K562 (cell line): ENCODE measurements around the gene HJV. TPM values are rescaled to one million over a fixed set of nuclear protein-coding genes. Genes with fewer than 3 reads are reported as not detected.
A peak's percentile ranks its signal among the peaks of the same experiment; 100 is the strongest.

Experiments used
- AFF4 ChIP-seq: sonication (generic); formaldehyde crosslinking; IDR thresholded peaks from 2 replicates; pipeline ENCODE4 v1.8.0; 2023; ENCODE audit warnings: mild to moderate bottlenecking, missing genetic modification reagents
- CC2D1A ChIP-seq: fragments of 450-650 bp; IDR thresholded peaks from 2 replicates; pipeline ENCODE4 v1.6.1; 2017; ENCODE audit warnings: mild to moderate bottlenecking
- DLX4 ChIP-seq: fragments of 250-450 bp; sonication (Bioruptor Pico); IDR thresholded peaks from 2 replicates; pipeline ENCODE4 v1.6.1; 2021; ENCODE audit warnings: mild to moderate bottlenecking
- E4F1 ChIP-seq: fragments of 250-450 bp; sonication (Bioruptor Pico); IDR thresholded peaks from 2 replicates; pipeline ENCODE4 v1.5.0; 2021; ENCODE audit warnings: mild to moderate bottlenecking, borderline replicate concordance
- ELF2 ChIP-seq: fragments of 250-450 bp; sonication (Bioruptor Pico); IDR thresholded peaks from 2 replicates; pipeline ENCODE4 v1.5.0; 2021; ENCODE audit warnings: mild to moderate bottlenecking
- HDAC1 ChIP-seq, 2 experiments: fragments of 450-650 bp; IDR thresholded peaks; 2 replicates each; pipeline ENCODE4 v1.6.1; 2016 to 2017; ENCODE audit warnings: inconsistent platforms in 1 of 2, mild to moderate bottlenecking in 1 of 2, moderate library complexity in 1 of 2
- KDM5B ChIP-seq: fragments of 200-600 bp; sonication (generic); IDR thresholded peaks from 2 replicates; pipeline ENCODE4 v1.6.1; 2012; ENCODE audit warnings: low read depth, mild to moderate bottlenecking, moderate library complexity, low read length, control low read depth, inconsistent platforms; ENCODE audit not compliant: insufficient replicate concordance
- TAL1 ChIP-seq: fragments of 450-650 bp; IDR thresholded peaks from 2 replicates; pipeline ENCODE4 v1.6.1; 2016; ENCODE audit warnings: mild to moderate bottlenecking
- VEZF1 ChIP-seq: fragments of 200-800 bp; sonication (Bioruptor generic); IDR thresholded peaks from 2 replicates; pipeline ENCODE4 v1.6.1; 2017; ENCODE audit warnings: missing genetic modification characterization, missing compliant biosample characterization
- ZEB2 ChIP-seq: fragments of 450-650 bp; IDR thresholded peaks from 2 replicates; pipeline ENCODE4 v1.6.1; 2016
- ZKSCAN3 ChIP-seq: fragments of 250-450 bp; sonication (Bioruptor Pico); IDR thresholded peaks from 2 replicates; pipeline ENCODE4 v1.4.0; 2020
- ZNF76 ChIP-seq: fragments of 250-450 bp; sonication (Bioruptor Pico); IDR thresholded peaks from 2 replicates; pipeline ENCODE4 v1.4.0; 2020; ENCODE audit warnings: mild to moderate bottlenecking, moderate library complexity, borderline replicate concordance
- ZSCAN29 ChIP-seq: fragments of 450-650 bp; IDR thresholded peaks from 2 replicates; pipeline ENCODE4 v1.6.1; 2017
- polyA plus RNA-seq, 8 experiments: library from polyadenylated mRNA; depleted of rRNA in 4 of 8; stranded (reverse) in 5 of 8; unstranded in 3 of 8; fragments of >200 nt; fragmentation: Nextera tagmentation in 2 of 8; fragmentation: Illumina TruSeq in 1 of 8; extraction: Ambion mirVana in 2 of 8; extraction: Trizol in 1 of 8; gene quantifications; 2 replicates each; pipeline versions ENCODE4 v1.2.1 to v1.2.3, GENCODE V29; 2011 to 2014; ENCODE audit warnings: inconsistent platforms in 1 of 8, missing spikeins in 1 of 8
- total RNA-seq, 7 experiments: library from RNA; depleted of rRNA in 6 of 7; stranded (reverse); fragments of >200 nt in 6 of 7; fragmentation: Illumina TruSeq in 2 of 7; extraction: Trizol in 2 of 7; gene quantifications; 2 replicates each; pipeline versions ENCODE4 v1.2.1 to v1.2.3, GENCODE V29; 2011 to 2021; ENCODE audit warnings: low replicate concordance in 1 of 7

Gene HJV
- total and polyA plus RNA-seq, 9 of the 15 experiments (the other 6 are each of a cell fraction or from before 2014, with no cell fraction given): 1.0 to 6.6 (median 2.4) TPM

- TF ChIP-seq AFF4 (peak; percentile 72; the same call in 1 of the 2 replicates), DLX4 (CRISPR knock-in tag) (no peak), CC2D1A (no peak), ZSCAN29 (no peak), KDM5B (no peak), ZEB2 (no peak), TAL1 (no peak), ZNF76 (CRISPR knock-in tag) (0 out of 2 replicates have a peak, but pooled peaks have one; percentile 41), HDAC1 (IDR thresholded peaks at IDR 0.05) (peak in 1 of 2 experiments; percentile 47; a peak in 2 of 4 replicates), ZKSCAN3 (CRISPR knock-in tag) (no peak), VEZF1 (CRISPR knock-in tag) (peak; percentile 49), ELF2 (CRISPR knock-in tag) (no peak), E4F1 (CRISPR knock-in tag) (no peak)
Observed at GRCh38 chr1:145985502-145986439, 35.8 kb downstream of the HJV start (continued).
